ENCODE measurements around the gene PTPRD.

DNA sequence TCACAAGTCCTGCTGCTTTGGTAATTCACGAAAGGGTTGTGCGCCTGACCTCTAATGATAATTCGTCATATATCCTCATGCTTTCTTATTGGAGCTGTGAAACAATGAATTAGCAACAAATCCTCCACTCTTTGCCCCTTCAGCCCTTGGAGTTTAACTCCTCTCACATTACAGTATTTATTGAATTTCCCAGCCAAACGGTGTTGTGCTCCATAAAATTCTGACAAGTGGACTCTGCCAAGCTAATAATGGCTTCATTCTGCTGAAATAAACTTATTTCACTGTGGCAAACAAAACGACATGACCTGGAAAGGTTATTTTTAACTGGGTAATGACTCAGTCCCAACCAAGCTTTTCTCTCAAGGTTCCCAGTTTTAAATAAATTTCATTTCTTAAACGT, 1828.9 kb downstream of the PTPRD start:
- TF ChIP-seq, protein P1, sequence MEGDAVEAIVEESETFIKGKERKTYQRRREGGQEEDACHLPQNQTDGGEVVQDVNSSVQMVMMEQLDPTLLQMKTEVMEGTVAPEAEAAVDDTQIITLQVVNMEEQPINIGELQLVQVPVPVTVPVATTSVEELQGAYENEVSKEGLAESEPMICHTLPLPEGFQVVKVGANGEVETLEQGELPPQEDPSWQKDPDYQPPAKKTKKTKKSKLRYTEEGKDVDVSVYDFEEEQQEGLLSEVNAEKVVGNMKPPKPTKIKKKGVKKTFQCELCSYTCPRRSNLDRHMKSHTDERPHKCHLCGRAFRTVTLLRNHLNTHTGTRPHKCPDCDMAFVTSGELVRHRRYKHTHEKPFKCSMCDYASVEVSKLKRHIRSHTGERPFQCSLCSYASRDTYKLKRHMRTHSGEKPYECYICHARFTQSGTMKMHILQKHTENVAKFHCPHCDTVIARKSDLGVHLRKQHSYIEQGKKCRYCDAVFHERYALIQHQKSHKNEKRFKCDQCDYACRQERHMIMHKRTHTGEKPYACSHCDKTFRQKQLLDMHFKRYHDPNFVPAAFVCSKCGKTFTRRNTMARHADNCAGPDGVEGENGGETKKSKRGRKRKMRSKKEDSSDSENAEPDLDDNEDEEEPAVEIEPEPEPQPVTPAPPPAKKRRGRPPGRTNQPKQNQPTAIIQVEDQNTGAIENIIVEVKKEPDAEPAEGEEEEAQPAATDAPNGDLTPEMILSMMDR (IDR thresholded peaks at IDR 0.05; ENCODE audit: insufficient read depth, low read length, poor library complexity, severe bottlenecking), result no peak
- no peak for TF ChIP-seq EZH2phosphoT487 (conservative IDR thresholded peaks at IDR 0.05; ENCODE audit: low read length)
